GM12878 (cell line): ENCODE results near the gene TPMT. TPM values are rescaled to one million over a fixed set of nuclear protein-coding genes. Genes with fewer than 3 reads are reported as not detected.

Experiments
- ATAC-seq: fragments of 200-7000 bp; cut with Tn5 transposase; 3 replicates; pipeline ENCODE4 v1.9.1; 2020; ENCODE audit warnings: mild to moderate bottlenecking, moderate library complexity
- BruUV-seq: library from RNA; stranded (reverse); fragments of 400-500 nt; replicated peaks from 2 replicates; lab custom pipeline; 2021; lab: Mats Ljungman, UMichigan
- CTCF ChIA-PET: fragments of 300-600 bp; sonication (Branson Sonifier 250); formaldehyde crosslinking; extraction: SDS; loops from one replicate; lab custom pipeline; 2021; ENCODE audit warnings: inconsistent platforms; lab: Yijun Ruan, JAX
- POLR2A ChIA-PET: fragments of 350-600 bp; formaldehyde crosslinking; extraction: SDS; loops from one replicate; lab custom pipeline; 2021; ENCODE audit warnings: inconsistent platforms; lab: Charles Lee
- RAD21 ChIA-PET: fragments of 300-600 bp; sonication (Branson Sonifier 250); formaldehyde crosslinking; loops from one replicate; lab custom pipeline; 2023; ENCODE audit warnings: antibody characterized with exemption; ENCODE audit not compliant: unreplicated experiment; lab: Charles Lee
- SMC1A ChIA-PET: fragments of 300-600 bp; sonication (Branson Sonifier 250); formaldehyde crosslinking; loops from one replicate; lab custom pipeline; 2023; ENCODE audit not compliant: unreplicated experiment, uncharacterized antibody; lab: Charles Lee
- DNase-seq: peaks from one replicate; pipeline ENCODE4 v3.0.0-alpha.2; 2011; ENCODE audit warnings: low read depth, low spot score
- FAIRE-seq: peaks from 3 replicates; lab custom pipeline; 2011; peaks lifted over from hg19 to GRCh38; lab: Jason Lieb, UNC
- H2AFZ ChIP-seq: 2 replicates; pipeline ENCODE4 v1.6.0; 2011; ENCODE audit warnings: low read depth, low read length, control low read depth; ENCODE audit not compliant: control insufficient read depth
- H3K27ac ChIP-seq: 2 replicates; pipeline ENCODE4 v1.5.1; 2011; ENCODE audit warnings: control low read depth; ENCODE audit not compliant: control insufficient read depth, insufficient read depth
- H3K27me3 ChIP-seq, 2 experiments: replicated peaks in 1 of 2; 2 replicates each; pipeline versions ENCODE4 v1.6.0 to v1.6.1; 2011; ENCODE audit warnings: low read length in 1 of 2; ENCODE audit not compliant: control insufficient read depth in 2 of 2, insufficient read depth in 2 of 2
- H3K36me3 ChIP-seq, 2 experiments: 2 replicates each; pipeline ENCODE4 v1.5.1; 2011; ENCODE audit warnings: low read length in 1 of 2; ENCODE audit not compliant: control insufficient read depth in 2 of 2, insufficient read depth in 2 of 2
- H3K4me1 ChIP-seq: 2 replicates; pipeline ENCODE4 v1.6.1; 2011; ENCODE audit warnings: mild to moderate bottlenecking, low read length, moderate library complexity, mixed read lengths; ENCODE audit not compliant: control insufficient read depth, insufficient read depth
- H3K4me2 ChIP-seq: 2 replicates; pipeline ENCODE4 v1.6.0; 2011; ENCODE audit warnings: control low read depth; ENCODE audit not compliant: control insufficient read depth, insufficient read depth
- H3K4me3 ChIP-seq: fragments of 200-600 bp; sonication (generic); 2 replicates; pipeline ENCODE4 v1.5.1; 2016
- H3K79me2 ChIP-seq: 2 replicates; pipeline ENCODE4 v1.6.0; 2011; ENCODE audit warnings: low read length; ENCODE audit not compliant: control insufficient read depth, insufficient read depth
- H3K9ac ChIP-seq: 2 replicates; pipeline ENCODE4 v1.8.0; 2011; ENCODE audit warnings: low read length, control low read depth, mixed read lengths; ENCODE audit not compliant: control insufficient read depth, insufficient read depth
- H3K9me3 ChIP-seq: replicated peaks from 3 replicates; pipeline ENCODE4 v1.5.1; 2011; ENCODE audit warnings: mild to moderate bottlenecking, low read length; ENCODE audit not compliant: control insufficient read depth, insufficient read depth
- H4K20me1 ChIP-seq: 2 replicates; pipeline ENCODE4 v1.6.0; 2011; ENCODE audit not compliant: control insufficient read depth, insufficient read depth
- BHLHE40 ChIP-seq, 2 experiments: fragments of 450-650 bp in 1 of 2; IDR thresholded peaks; 2 replicates each; pipeline ENCODE4 v1.6.1; 2011 to 2017; ENCODE audit warnings: low read depth in 2 of 2, borderline replicate concordance in 1 of 2, improper control_type of control experiment in 1 of 2, low read length in 1 of 2, mild to moderate bottlenecking in 1 of 2
- NBN ChIP-seq: fragments of 450-650 bp; IDR thresholded peaks from 2 replicates; pipeline ENCODE4 v1.6.1; 2016
- NFXL1 ChIP-seq: fragments of 450-650 bp; IDR thresholded peaks from 2 replicates; pipeline ENCODE4 v1.6.1; 2017; ENCODE audit warnings: antibody characterized with exemption, mild to moderate bottlenecking, borderline replicate concordance
- TCF12 ChIP-seq: IDR thresholded peaks from 2 replicates; pipeline ENCODE4 v1.6.1; 2011; ENCODE audit warnings: low read depth, mild to moderate bottlenecking, low read length
- YY1 ChIP-seq: IDR thresholded peaks from 2 replicates; pipeline ENCODE4 v1.6.1; 2011; ENCODE audit warnings: low read depth, mild to moderate bottlenecking, low read length
- WGBS: methylation state at CpG from one replicate; pipeline ENCODE4 v1.1.6; 2016; ENCODE audit warnings: low lambda C conversion rate; ENCODE audit not compliant: insufficient replicate concordance, insufficient coverage; ENCODE audit errors: missing lambda C conversion rate; 5-methylcytosine and 5-hydroxymethylcytosine counted together
- in situ Hi-C: fragments of 300-500 bp; cut with MboI; formaldehyde crosslinking; loops from 9 replicates; pipeline ENCODE4 v1.14.3; 2018; ENCODE audit warnings: mixed read lengths
- intact Hi-C: fragments of 100-400 bp; cut with micrococcal nuclease; formaldehyde crosslinking; loops from one replicate; pipeline ENCODE4 v1.14.2; 2022; ENCODE audit not compliant: unreplicated experiment
- polyA plus RNA-seq, 11 experiments: library from polyadenylated mRNA; depleted of rRNA in 4 of 11; unstranded in 6 of 11; stranded (reverse) in 5 of 11; fragments of >200 nt; fragmentation: Nextera tagmentation in 4 of 11; fragmentation: Illumina TruSeq in 1 of 11; extraction: Ambion mirVana in 4 of 11; extraction: Trizol in 1 of 11; gene quantifications; 1 replicate in 1 of 11; 2 replicates in 10 of 11; pipeline versions ENCODE4 v1.2.1 to v1.2.3, GENCODE V29; 2011 to 2016; ENCODE audit warnings: inconsistent platforms in 2 of 11, missing spikeins in 2 of 11, low read depth in 1 of 11
- total RNA-seq, 4 experiments: library from RNA; depleted of rRNA in 3 of 4; stranded (reverse); fragments of >200 nt in 3 of 4; fragmentation: Illumina TruSeq in 1 of 4; extraction: Trizol in 1 of 4; gene quantifications; 2 replicates each; pipeline versions ENCODE4 v1.2.1 to v1.2.3, GENCODE V29; 2013 to 2021
- TF ChIP-seq, protein P1 (sequence below): fragments of 450-650 bp; IDR thresholded peaks from 2 replicates; pipeline ENCODE4 v1.6.1; 2018; ENCODE audit warnings: borderline replicate concordance, mild to moderate bottlenecking; ENCODE audit not compliant: partially characterized antibody
- TF ChIP-seq, protein P2 (sequence below): fragments of 450-650 bp; IDR thresholded peaks from 2 replicates; pipeline ENCODE4 v1.6.1; 2017; ENCODE audit warnings: mild to moderate bottlenecking, moderate library complexity
- TF ChIP-seq, protein P3 (sequence below): fragments of 450-650 bp; IDR thresholded peaks from 2 replicates; pipeline ENCODE4 v1.6.1; 2016; ENCODE audit warnings: mild to moderate bottlenecking, moderate library complexity, borderline replicate concordance

Gene TPMT
- total and polyA plus RNA-seq, 10 of the 15 experiments (the other 5 are each of a cell fraction or from before 2014, with no cell fraction given), result 7.9 to 18.2 (median 16.3) TPM

DNA sequence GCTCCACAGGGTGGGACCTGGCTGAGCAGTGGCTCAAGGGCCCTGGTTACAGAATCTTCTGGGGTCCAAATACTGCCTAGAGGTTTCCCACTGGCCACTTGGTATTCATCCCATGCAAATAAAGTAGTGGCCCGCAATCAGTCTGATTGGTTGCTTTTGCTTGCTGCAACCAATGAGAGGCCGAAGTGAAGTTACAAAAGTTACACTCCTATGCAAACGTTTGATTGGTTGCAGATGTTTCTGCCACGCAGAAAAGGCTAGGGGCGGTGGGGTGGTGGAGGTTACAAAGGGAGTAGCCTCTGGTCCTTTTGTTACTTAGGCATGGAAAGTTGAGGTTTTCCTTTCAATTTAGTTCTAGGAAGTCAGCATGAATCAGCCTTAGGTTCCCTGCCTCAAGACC lies 28.8 kb downstream of the TPMT start (continued):
- TF ChIP-seq, protein P1, sequence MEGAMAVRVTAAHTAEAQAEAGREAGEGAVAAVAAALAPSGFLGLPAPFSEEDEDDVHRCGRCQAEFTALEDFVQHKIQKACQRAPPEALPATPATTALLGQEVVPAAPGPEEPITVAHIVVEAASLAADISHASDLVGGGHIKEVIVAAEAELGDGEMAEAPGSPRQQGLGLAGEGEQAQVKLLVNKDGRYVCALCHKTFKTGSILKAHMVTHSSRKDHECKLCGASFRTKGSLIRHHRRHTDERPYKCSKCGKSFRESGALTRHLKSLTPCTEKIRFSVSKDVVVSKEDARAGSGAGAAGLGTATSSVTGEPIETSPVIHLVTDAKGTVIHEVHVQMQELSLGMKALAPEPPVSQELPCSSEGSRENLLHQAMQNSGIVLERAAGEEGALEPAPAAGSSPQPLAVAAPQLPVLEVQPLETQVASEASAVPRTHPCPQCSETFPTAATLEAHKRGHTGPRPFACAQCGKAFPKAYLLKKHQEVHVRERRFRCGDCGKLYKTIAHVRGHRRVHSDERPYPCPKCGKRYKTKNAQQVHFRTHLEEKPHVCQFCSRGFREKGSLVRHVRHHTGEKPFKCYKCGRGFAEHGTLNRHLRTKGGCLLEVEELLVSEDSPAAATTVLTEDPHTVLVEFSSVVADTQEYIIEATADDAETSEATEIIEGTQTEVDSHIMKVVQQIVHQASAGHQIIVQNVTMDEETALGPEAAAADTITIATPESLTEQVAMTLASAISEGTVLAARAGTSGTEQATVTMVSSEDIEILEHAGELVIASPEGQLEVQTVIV, result no peak
- TF ChIP-seq NBN (no peak), TCF12 (no peak), NFXL1 (no peak), YY1 (no peak)
- TF ChIP-seq, all 136 proteins: peak for 0

DNA sequence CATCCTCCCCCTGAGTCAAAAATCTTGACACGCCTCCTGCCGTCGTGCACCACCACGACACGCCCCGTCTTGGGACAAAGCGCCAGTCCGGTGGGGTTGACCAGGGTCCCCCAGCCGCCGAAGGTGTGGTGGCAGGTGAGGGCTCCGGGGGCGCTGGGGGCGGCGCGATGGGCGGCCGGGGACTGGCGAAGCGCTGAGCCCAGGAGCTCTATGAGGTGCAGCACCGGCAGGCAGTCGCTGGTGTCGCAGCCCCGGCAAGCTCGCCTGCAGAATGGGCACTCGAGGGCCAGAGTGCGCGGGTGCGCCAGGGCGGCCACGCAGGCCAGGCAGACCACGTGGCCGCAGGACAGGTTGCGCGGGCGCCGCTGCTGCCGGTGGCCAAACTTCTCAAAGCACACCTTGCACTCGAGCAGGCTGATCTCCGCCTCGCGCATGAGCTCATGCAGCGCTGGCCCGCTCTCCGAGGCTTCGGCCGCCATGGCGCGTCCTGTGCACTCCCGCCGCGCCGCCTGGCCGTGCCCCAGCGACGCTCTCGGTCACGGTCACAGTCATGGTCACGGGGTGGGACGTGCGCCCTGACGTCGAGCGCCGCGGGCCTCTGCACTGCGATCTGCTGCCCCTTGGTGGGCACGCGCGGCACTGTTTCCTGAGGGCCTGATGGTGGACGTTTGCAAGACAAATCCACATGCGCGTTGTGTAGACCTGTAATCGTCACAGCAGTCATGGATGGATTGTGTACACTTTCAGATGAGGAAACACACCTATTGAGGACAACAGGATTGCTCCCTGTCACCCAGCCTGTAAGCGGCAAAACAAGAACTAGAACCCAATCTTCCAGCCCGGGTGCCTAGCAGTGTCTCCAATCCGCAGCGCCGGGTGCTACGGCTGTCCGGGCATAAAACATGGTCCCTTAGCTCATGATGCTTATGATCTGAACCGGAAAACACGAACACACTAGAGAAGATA lies 32.5 kb downstream of the TPMT start, which contains the start of gene NHLRC1:
TSS of gene NHLRC1 (minus strand) at position 550 of the 966 bp plus-strand sequence. CDS start at position 479, 71 bp downstream.
- Histone ChIP-seq H3K4me1 (no peaks in the 10 kb centered on the region), H3K9ac (no peak within 1 kb of the TSS), H3K36me3 (no peaks in the 10 kb centered on the region), H3K27me3 (no peaks in the 10 kb centered on the region), H3K27ac (no peak within 1 kb of the TSS), H2AFZ (peak within 1 kb of the TSS; percentile 86), H3K4me2 (peak within 1 kb of the TSS; percentile 50), H4K20me1 (no peaks in the 10 kb centered on the region), H3K4me3 (no peak within 1 kb of the TSS; the same call in 1 of the 2 replicates), H3K9me3 (no peaks in the 10 kb centered on the region; the same call in 2 of the 3 replicates), H3K79me2 (no peaks in the 10 kb centered on the region)
- no TSS peak for BruUV-seq
- FAIRE-seq (no peak), ATAC-seq (peak; percentile 94), DNase-seq (peak; percentile 13)
- WGBS, result 59% methylated on average over 80 of the region's 82 CpGs
- SMC1A ChIA-PET, result interaction anchor here (1.0 to 2.3 kb wide), 4 partner anchors 12 to 381 kb away, joined by 3 to 7 read pairs (median 6); no protein-coding TSS in a partner anchor
- CTCF ChIA-PET, result interaction anchor here (0.6 to 1.7 kb wide), 7 partner anchors 29 to 383 kb away, joined by 3 to 8 read pairs (median 3); no protein-coding TSS in a partner anchor
- in situ Hi-C loops (no loop called here), intact Hi-C loops (loop anchor here (5.0 to 10.0 kb wide), 4 partner anchors 135 to 968 kb away; partner anchors contain the start of gene KIF13A)
- RAD21 ChIA-PET, result interaction anchor here (1.0 kb wide), 1 partner anchor 383 kb away, joined by 3 read pairs; no protein-coding TSS in a partner anchor
- POLR2A ChIA-PET, result no interaction called here
- peak; percentile 47 to 80 for TF ChIP-seq BHLHE40 (IDR thresholded peaks at IDR 0.05; ENCODE audit: borderline replicate concordance in 1 of 2, low read depth in 2 of 2, low read length in 1 of 2)
- TF ChIP-seq, protein P2, sequence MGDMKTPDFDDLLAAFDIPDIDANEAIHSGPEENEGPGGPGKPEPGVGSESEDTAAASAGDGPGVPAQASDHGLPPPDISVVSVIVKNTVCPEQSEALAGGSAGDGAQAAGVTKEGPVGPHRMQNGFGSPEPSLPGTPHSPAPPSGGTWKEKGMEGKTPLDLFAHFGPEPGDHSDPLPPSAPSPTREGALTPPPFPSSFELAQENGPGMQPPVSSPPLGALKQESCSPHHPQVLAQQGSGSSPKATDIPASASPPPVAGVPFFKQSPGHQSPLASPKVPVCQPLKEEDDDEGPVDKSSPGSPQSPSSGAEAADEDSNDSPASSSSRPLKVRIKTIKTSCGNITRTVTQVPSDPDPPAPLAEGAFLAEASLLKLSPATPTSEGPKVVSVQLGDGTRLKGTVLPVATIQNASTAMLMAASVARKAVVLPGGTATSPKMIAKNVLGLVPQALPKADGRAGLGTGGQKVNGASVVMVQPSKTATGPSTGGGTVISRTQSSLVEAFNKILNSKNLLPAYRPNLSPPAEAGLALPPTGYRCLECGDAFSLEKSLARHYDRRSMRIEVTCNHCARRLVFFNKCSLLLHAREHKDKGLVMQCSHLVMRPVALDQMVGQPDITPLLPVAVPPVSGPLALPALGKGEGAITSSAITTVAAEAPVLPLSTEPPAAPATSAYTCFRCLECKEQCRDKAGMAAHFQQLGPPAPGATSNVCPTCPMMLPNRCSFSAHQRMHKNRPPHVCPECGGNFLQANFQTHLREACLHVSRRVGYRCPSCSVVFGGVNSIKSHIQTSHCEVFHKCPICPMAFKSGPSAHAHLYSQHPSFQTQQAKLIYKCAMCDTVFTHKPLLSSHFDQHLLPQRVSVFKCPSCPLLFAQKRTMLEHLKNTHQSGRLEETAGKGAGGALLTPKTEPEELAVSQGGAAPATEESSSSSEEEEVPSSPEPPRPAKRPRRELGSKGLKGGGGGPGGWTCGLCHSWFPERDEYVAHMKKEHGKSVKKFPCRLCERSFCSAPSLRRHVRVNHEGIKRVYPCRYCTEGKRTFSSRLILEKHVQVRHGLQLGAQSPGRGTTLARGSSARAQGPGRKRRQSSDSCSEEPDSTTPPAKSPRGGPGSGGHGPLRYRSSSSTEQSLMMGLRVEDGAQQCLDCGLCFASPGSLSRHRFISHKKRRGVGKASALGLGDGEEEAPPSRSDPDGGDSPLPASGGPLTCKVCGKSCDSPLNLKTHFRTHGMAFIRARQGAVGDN, result peak; percentile 64; the same call in 1 of the 2 replicates
- TF ChIP-seq, protein P3, sequence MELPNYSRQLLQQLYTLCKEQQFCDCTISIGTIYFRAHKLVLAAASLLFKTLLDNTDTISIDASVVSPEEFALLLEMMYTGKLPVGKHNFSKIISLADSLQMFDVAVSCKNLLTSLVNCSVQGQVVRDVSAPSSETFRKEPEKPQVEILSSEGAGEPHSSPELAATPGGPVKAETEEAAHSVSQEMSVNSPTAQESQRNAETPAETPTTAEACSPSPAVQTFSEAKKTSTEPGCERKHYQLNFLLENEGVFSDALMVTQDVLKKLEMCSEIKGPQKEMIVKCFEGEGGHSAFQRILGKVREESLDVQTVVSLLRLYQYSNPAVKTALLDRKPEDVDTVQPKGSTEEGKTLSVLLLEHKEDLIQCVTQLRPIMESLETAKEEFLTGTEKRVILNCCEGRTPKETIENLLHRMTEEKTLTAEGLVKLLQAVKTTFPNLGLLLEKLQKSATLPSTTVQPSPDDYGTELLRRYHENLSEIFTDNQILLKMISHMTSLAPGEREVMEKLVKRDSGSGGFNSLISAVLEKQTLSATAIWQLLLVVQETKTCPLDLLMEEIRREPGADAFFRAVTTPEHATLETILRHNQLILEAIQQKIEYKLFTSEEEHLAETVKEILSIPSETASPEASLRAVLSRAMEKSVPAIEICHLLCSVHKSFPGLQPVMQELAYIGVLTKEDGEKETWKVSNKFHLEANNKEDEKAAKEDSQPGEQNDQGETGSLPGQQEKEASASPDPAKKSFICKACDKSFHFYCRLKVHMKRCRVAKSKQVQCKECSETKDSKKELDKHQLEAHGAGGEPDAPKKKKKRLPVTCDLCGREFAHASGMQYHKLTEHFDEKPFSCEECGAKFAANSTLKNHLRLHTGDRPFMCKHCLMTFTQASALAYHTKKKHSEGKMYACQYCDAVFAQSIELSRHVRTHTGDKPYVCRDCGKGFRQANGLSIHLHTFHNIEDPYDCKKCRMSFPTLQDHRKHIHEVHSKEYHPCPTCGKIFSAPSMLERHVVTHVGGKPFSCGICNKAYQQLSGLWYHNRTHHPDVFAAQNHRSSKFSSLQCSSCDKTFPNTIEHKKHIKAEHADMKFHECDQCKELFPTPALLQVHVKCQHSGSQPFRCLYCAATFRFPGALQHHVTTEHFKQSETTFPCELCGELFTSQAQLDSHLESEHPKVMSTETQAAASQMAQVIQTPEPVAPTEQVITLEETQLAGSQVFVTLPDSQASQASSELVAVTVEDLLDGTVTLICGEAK, result no peak
- peak; percentile 90 for TF ChIP-seq YY1
